KG1 (cell line): ENCODE results near the gene CAB39L.

Source experiments
- DNase-seq: peaks from one replicate; lab custom pipeline; 2025; lab: John Stamatoyannopoulos, UW

CAB39L gene

GRCh38 chr13:49399801-49400472, 43.9 kb downstream of the CAB39L start:
- no peak for DNase-seq

- no peak for DNase-seq
Measured at GRCh38 chr13:49395878-49396380, 47.9 kb downstream of the CAB39L start.

GRCh38 chr13:49395451-49395865, 48.4 kb downstream of the CAB39L start:
- DNase-seq: no peak

GRCh38 chr13:49388091-49388635, 55.7 kb downstream of the CAB39L start:
- no peak for DNase-seq

GRCh38 chr13:49386664-49387063, 57.2 kb downstream of the CAB39L start:
- no peak for DNase-seq

GRCh38 chr13:49376121-49376520, 67.7 kb downstream of the CAB39L start:
- no peak for DNase-seq

- DNase-seq: no peak
Measured at GRCh38 chr13:49374585-49375290, 69.1 kb downstream of the CAB39L start.

- no peak for DNase-seq
Measured at GRCh38 chr13:49373716-49374115, 70.1 kb downstream of the CAB39L start.

- no peak for DNase-seq
Measured at GRCh38 chr13:49371943-49372613, 71.8 kb downstream of the CAB39L start.

GRCh38 chr13:49370371-49370770, 73.5 kb downstream of the CAB39L start:
- DNase-seq: no peak

GRCh38 chr13:49369866-49370265, 74.0 kb downstream of the CAB39L start:
- DNase-seq: no peak

- DNase-seq: no peak
Measured at GRCh38 chr13:49368688-49369087, 75.2 kb downstream of the CAB39L start.

- no peak for DNase-seq
Measured at GRCh38 chr13:49367640-49368422, 76.0 kb downstream of the CAB39L start.

- DNase-seq: no peak
Measured at GRCh38 chr13:49366841-49367240, 77.0 kb downstream of the CAB39L start.

GRCh38 chr13:49357694-49358093, 86.2 kb downstream of the CAB39L start:
- no peak for DNase-seq

GRCh38 chr13:49356223-49356622, 87.6 kb downstream of the CAB39L start:
- no peak for DNase-seq

- DNase-seq: no peak
Measured at GRCh38 chr13:49354719-49355118, 89.1 kb downstream of the CAB39L start.

GRCh38 chr13:49353908-49354307, 90.0 kb downstream of the CAB39L start:
- DNase-seq: no peak

- no peak for DNase-seq
Measured at GRCh38 chr13:49351871-49352270, 92.0 kb downstream of the CAB39L start.

GRCh38 chr13:49348751-49349150, 95.1 kb downstream of the CAB39L start:
- DNase-seq: no peak

- DNase-seq: no peak
Measured at GRCh38 chr13:49347650-49348385, 96.0 kb downstream of the CAB39L start.
